ENCODE results near the gene ARHGAP27.
"Not testable (repeated sequence)": the region's sequence is repeated elsewhere in the genome, so short reads cannot be mapped to it uniquely, and the experiment has no call there.

Gene ARHGAP27

DNA sequence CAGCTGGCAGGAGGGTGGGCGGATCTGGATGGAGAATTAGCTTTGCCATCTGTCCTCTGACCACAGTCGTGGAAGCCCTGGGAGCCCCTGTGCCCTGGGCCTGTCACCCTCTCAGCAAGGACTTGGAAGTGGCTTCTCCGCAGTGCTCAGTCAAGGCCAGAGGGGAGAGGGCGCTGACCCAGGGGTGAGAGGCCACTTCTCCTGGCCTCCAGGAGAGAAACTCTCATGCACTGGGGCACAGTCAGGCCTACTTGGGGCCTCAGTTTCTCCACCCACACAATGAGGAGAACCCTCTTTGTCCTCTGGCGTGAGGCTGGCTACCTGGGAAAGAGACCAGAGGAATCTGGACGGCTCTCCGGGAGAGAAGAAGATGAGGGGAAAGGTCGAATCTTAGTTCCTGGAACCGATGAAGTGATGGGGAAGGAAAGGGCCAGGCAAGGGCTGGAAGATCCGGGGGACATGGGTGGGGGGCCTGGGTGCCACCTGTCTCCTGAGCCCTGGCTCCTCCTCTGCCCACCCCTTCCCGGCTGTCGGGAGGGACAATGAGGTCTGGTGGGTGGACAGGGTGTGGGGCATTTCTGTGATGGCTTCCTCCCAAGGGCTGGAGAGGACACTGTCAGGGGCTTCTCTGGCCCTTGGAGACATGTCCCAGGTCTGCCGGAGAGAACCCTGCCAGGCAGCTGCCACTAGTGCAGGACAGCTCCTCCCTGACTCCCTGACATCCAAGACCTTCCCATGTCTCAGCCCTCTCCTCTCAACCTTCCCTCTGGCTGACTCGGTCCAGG is 9.0 kb upstream of the ARHGAP27 start:
- in situ Hi-C loops (cut with HindIII; ENCODE audit: low pct_unique_long_range_greater_than_20kb, low sequenced_read_pairs), result no loop called here
- DNase-seq (ENCODE audit: low read depth in 1 of 2, low spot score in 1 of 2), result no peak

DNA sequence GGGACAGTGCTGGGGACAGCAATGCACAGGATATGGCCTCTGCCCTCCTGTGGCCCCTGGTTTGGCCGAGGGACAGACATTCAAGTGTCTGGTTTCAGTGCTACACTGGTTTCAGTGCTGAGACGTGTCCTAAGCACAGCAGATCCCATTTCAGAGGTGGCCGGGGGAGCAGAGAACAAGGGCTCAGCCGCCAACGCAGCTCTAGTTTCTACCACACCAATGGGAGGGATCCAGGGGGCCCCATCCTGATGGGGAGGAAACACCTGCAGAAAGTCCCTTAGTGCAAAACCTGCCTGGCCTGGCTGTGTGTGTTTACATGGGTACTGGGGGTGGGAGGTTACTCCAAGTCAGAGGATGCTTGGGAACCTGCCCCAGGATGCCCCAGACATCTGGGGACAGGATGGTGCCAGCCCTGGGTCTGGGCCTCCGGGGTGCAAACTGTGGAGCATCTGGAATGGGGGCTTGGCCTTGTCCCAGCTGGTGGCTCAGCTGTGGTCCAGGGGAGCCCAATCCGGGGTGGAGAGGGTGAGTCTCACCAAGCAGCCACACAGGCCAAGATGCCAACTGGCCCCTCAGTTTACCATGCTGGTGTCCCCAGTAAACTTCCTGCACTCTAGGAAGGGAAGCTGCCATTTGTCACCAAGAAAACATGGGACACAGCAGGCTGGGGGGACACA is 8.3 kb upstream of the ARHGAP27 start:
- DNase-seq (ENCODE audit: low read depth in 1 of 2, low spot score in 1 of 2); in situ Hi-C loops (cut with HindIII; ENCODE audit: low pct_unique_long_range_greater_than_20kb, low sequenced_read_pairs): not testable (repeated sequence)

More for the DNA sequence above, 9.0 kb upstream of the ARHGAP27 start:
- no peak for TF ChIP-seq JUND (IDR thresholded peaks at IDR 0.05; ENCODE audit: low read depth)

DNA sequence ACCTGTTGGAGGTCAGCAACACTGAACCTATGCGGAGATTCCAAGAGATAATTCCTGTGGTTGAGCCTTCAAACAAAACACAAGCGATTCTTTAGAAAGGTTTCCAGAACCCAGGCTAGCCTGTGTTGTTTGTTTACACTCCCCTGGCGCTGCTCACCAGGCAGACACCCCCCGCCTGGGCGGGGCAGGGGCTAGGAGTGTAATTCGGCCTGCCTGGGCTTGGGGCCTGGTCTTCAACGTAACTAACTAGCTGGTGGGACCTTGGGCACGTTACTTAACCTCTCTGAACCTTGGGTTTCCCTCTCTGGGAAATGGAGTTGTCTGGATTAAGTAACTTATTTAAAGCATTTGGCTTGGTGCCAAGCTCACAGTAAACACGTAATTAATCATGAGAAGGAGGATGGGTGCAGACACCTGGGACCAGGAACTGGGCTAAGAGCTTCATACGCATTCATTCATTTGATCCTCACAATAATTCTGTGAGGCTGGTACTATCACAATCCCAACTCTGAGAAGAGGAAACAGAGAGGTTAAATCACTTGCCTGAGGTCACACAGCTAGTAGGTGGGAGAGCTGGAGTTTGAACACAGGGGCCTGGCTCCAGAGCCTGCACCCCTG is 7.6 kb upstream of the ARHGAP27 start:
- TF ChIP-seq JUND (IDR thresholded peaks at IDR 0.05; ENCODE audit: low read depth), result no peak
- in situ Hi-C loops (cut with HindIII; ENCODE audit: low pct_unique_long_range_greater_than_20kb, low sequenced_read_pairs), result no loop called here
- peak; percentile 58 to 89 for DNase-seq (ENCODE audit: low read depth in 1 of 2, low spot score in 1 of 2)

DNA sequence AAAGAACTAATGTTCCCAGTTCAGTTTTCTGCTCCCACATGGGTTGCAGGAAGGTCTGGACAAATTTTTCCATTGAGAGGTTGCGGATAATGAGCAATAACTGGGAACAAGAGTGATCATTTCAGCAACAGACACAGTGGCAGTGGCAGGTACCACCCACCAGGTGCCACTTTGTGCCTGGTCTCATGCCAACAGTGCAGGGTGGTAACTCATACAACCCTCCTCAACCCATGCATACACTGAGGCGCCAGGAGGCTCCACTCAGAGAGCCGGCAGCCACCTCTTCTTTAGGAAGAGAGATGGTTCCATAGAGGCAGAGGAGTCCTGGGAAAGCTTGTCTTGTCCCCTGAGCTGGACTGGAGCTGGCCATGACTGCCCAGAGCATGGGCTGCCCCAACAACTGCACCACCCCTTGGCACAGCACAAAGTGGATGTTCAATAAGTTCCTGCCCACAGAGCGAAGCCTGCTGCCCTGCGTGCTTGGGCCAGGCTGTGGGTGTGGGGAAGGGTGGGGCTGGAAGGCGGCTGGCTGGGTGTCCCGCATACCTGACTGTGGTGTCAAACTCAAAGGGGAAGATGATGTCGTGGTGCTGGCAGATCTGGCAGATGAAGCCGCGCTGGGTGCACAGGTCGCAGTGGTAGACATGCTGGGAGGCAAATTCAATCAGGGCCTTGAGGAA is 6.4 kb upstream of the ARHGAP27 start:
- peak in 1 of 2 experiments; percentile 74 for DNase-seq (ENCODE audit: low read depth in 1 of 2, low spot score in 1 of 2)

DNA sequence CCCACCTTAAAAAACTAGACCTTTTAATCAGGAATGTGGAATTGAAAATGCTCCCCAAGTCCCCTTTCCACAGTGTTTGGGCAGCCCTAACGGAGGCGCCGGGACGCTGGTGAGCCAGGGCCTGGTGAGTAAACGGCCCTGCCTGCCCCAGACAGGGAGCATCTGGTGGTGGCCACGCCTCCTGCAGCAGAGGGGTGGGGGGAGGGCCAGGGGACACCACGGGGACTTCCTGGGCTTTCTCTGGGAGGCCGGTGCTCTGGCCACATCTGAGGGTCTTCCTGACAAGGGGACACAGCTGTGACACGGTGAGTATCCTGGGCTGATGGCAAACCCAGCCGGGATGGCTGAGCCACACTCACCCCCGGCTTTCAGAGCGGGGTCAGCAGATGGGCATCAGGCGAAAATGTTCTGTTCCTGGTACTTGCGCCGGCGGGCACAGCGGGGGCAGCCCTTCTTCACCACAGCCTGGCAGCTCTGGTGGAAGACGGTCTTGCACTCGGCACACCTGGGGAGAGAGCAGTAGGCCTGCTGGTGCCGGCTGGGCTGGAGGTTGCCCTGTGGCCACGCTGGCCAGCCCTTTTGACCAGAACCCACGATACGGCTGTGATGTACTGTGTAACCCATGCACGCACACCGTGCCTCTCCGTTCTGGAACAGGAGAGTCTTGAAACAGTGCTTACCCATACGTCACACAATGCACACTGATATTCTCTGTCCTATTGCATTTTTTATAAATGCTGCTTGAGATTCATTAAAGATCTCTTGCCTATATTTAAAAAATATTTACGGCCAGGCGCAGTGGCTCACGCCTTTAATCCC is 5.0 kb upstream of the ARHGAP27 start:
- in situ Hi-C loops (cut with HindIII; ENCODE audit: low pct_unique_long_range_greater_than_20kb, low sequenced_read_pairs), result no loop called here
- TF ChIP-seq JUND (IDR thresholded peaks at IDR 0.05; ENCODE audit: low read depth), result no peak
- peak in 1 of 2 experiments; percentile 87 for DNase-seq (ENCODE audit: low read depth in 1 of 2, low spot score in 1 of 2)

More for the DNA sequence above, 6.4 kb upstream of the ARHGAP27 start:
- no peak for TF ChIP-seq JUND (IDR thresholded peaks at IDR 0.05; ENCODE audit: low read depth)
- in situ Hi-C loops (cut with HindIII; ENCODE audit: low pct_unique_long_range_greater_than_20kb, low sequenced_read_pairs), result no loop called here

DNA sequence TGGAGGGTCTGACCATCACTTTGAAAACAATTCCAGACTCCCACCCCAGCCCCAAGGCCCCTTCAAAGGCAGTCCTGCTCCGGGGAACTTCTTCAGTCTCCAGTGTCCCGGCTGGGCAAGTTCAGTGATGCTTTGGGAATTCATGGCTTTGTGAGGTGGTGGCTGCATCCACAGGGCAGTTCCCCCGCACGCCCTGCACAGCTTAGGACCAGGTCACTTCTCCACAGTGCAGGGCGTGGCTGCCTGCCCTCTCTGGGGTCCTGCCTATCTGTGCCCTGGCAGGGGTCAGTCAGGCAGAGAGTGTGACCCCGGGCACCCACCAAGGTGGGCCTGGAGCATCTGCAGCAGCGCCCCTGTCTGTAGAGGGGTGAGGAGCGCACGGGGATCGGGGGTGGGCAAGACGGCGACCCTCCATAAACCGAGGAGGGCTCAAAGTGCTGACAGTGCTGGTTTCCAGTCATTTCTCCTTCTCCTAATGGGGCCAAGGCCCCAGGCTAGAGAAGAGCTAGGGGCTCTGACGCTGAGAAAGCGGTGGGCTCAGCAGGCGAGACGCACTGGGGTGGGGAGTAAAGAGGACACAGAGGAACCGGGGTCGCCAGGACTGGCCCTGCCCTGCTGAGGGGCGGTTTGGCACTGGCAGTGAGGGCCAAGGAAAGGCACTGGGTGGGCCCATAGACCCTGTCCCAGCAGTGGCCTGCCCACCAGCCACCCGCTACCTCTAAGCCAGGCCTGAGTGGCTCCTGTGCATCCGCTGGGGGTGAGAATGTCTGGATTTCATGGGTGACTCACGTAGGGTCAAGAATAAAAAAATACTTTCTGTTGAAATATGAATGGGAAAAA is 4.2 kb upstream of the ARHGAP27 start:
- in situ Hi-C loops (cut with HindIII; ENCODE audit: low pct_unique_long_range_greater_than_20kb, low sequenced_read_pairs), result no loop called here
- TF ChIP-seq JUND (IDR thresholded peaks at IDR 0.05; ENCODE audit: low read depth), result no peak
- no peak for DNase-seq (ENCODE audit: low read depth in 1 of 2, low spot score in 1 of 2)

DNA sequence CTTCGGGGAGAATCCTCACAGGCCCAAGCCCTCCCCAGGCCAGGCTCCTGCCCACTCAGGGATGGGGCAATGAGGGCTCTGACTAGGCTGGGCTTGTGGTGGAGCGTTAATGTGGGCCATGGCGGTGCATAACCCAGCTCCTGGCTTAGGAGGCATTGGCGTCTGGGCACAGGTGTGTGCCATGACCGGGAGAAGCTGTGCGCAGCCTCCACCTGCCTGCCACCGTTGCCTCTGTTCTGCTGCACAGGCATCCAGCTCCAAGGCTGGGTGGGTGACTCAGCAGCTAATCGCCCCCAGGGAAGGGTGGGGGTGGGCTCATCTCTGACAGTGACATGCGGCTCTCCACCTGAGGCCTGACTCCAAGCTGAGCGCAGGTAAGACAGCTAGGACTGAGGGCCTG is 3.5 kb upstream of the ARHGAP27 start:
- in situ Hi-C loops (cut with HindIII; ENCODE audit: low pct_unique_long_range_greater_than_20kb, low sequenced_read_pairs), result no loop called here
- no peak for TF ChIP-seq JUND (IDR thresholded peaks at IDR 0.05; ENCODE audit: low read depth)
- DNase-seq (ENCODE audit: low read depth in 1 of 2, low spot score in 1 of 2), result no peak

DNA sequence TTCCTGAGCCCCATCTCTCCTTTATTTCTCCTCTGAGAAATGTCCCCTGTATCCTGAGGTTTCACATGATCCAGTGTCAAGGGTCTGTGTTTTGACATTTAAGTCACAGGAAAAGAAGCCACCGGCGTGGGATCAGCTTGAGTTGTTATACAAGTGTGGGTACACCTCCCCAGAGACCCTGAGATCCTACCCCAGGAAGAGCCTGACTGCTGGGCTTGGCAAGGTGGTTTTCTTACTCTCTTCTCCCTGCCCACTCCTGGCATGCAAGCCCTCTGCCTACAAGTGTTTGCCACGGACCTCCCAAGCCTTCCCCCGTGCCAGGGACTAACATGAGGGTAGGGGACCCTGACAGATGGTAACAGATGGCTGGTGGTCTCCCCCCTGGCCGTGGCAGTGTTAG is 2.8 kb upstream of the ARHGAP27 start:
- DNase-seq (ENCODE audit: low read depth in 1 of 2, low spot score in 1 of 2), result no peak
- in situ Hi-C loops (cut with HindIII; ENCODE audit: low pct_unique_long_range_greater_than_20kb, low sequenced_read_pairs), result no loop called here
- TF ChIP-seq JUND (IDR thresholded peaks at IDR 0.05; ENCODE audit: low read depth), result no peak

DNA sequence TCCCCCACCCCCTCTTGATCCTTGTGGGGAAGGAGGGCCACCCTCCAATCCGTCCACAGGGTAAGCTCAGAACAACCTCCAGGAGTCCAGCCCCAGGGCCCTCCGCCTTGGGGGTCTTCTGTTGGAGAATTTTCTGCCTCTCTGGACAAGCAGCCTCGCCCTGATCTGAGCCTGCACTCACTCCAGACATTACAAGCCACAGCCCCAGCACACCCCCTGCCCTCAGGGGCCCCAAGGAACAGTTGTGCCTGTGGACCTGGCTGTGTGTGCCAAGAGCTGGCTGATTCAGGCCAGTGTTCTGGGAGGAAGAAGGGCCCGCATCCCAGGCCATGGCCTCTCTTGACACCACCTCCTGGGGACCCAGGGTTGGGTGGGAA is 477 bp upstream of the ARHGAP27 start:
- TF ChIP-seq JUND (IDR thresholded peaks at IDR 0.05; ENCODE audit: low read depth), result no peak
- no peak for DNase-seq (ENCODE audit: low read depth in 1 of 2, low spot score in 1 of 2)
- in situ Hi-C loops (cut with HindIII; ENCODE audit: low pct_unique_long_range_greater_than_20kb, low sequenced_read_pairs), result no loop called here

DNA sequence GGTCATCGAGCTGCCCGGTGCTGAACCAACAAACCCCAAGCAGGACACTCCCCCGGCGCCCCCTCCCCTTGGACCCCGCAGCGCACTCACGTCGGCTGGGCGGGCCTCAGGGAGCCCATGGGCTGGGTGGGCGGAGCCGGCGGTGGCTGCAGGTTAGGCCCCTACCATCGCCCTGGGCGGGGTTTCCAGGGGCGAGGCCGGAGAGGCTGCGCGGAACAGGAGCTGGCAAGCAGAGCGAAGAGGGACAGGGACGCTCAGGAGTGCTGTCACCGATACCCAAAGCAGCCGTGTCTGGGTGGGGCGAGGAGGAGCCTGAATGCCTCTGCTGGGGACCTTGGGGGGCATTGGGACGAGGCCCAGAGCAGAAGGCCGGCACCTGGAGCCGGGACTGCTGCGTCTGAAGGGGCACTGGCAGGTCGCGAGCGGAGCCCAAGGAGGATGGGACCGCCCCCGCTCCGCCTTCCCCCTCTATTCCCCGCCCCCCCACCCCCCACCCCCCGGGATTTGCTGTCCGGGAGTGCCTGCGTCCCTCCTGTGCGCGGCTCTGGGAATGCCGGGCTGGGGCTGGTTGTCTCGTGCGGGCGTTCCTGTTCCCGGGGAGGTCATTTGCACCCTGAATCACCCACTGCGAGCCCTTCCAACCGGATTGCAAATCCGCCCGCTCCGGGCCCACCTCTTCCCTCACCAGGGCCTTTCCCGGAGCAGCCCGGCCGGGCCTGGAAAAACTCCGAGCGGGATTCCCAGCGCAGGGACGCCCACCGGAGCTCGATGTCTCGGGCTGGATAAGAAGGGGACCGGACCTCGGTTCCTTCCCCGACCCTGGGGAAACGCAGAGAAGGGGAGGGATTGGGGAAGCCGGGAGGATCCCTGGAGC is 902 bp downstream of the ARHGAP27 start:
- DNase-seq (ENCODE audit: low read depth in 1 of 2, low spot score in 1 of 2), result peak; percentile 98 to 100
- in situ Hi-C loops (cut with HindIII; ENCODE audit: low pct_unique_long_range_greater_than_20kb, low sequenced_read_pairs), result no loop called here
- TF ChIP-seq JUND (IDR thresholded peaks at IDR 0.05; ENCODE audit: low read depth), result no peak
